ENCODE results near the gene TMEM229B.

Gene TMEM229B

DNA sequence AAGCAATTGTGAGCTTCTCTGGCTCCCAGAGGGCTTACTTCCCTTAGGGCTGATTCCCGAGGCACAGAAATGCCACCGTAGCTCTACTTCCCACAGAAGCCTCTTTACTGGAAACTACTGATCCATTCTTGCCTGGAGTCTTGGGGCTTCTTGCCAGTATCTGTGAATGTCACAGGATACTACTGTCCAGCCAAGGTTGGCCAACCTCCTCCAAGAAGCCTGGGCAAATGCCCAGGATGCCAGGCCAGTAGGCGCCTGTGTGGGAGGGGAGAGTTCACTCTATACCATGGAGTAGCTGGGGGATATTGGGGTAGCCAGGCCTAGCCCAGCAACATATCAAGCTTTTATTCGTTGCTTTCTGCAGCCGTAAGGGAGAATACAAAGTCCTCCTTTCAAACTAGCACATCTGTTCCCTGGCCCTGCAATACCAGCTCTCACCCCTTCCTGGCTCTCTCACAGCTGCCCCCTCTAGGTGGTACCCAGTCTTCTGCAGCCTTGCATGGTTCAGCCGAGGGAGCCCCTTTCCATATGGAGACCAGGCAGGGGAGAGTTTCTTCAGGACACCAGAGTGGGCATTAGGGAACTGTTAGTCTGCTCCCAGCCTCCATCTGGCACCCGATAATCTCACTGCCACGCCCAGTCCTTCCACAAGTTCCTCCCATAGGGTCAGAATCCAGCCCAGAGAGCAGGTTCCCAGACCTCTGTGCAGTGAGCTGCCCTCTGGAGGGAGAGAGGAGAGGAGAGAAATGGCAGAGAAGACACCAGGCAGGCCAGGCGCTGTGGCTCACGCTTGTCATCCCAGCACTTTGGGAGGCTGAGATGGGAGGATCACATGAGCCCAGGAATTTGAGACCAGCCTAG lies 52.3 kb downstream of the TMEM229B start:
- Histone ChIP-seq H3K4me3 (ENCODE audit: low read depth, low read length) (no peak overlapping the region), H3K36me3 (ENCODE audit: control insufficient read depth, insufficient read depth, low read length) (no peaks in the 10 kb centered on the region), H2AFZ (no peak overlapping the region), H3K9me3 (ENCODE audit: control insufficient read depth, low read length) (no peaks in the 10 kb centered on the region), H3K4me1 (no peaks in the 10 kb centered on the region), H3K27ac (no peak overlapping the region), H3K27me3 (ENCODE audit: control insufficient read depth, insufficient read depth, low read length) (no peaks in the 10 kb centered on the region), H3K4me2 (ENCODE audit: low read length) (no peak overlapping the region), H3K9ac (no peak overlapping the region), H3K79me2 (no peaks in the 10 kb centered on the region)
- TF ChIP-seq, protein P1, sequence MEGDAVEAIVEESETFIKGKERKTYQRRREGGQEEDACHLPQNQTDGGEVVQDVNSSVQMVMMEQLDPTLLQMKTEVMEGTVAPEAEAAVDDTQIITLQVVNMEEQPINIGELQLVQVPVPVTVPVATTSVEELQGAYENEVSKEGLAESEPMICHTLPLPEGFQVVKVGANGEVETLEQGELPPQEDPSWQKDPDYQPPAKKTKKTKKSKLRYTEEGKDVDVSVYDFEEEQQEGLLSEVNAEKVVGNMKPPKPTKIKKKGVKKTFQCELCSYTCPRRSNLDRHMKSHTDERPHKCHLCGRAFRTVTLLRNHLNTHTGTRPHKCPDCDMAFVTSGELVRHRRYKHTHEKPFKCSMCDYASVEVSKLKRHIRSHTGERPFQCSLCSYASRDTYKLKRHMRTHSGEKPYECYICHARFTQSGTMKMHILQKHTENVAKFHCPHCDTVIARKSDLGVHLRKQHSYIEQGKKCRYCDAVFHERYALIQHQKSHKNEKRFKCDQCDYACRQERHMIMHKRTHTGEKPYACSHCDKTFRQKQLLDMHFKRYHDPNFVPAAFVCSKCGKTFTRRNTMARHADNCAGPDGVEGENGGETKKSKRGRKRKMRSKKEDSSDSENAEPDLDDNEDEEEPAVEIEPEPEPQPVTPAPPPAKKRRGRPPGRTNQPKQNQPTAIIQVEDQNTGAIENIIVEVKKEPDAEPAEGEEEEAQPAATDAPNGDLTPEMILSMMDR (IDR thresholded peaks at IDR 0.05) = no peak

GRCh38 chr14:67435603-67436002 lies 52.9 kb downstream of the TMEM229B start:
- TF ChIP-seq, protein P1 (IDR thresholded peaks at IDR 0.05) = no peak
- Histone ChIP-seq H3K27ac (no peak overlapping the region), H3K9me3 (ENCODE audit: control insufficient read depth, low read length) (no peaks in the 10 kb centered on the region), H3K79me2 (no peaks in the 10 kb centered on the region), H3K36me3 (ENCODE audit: control insufficient read depth, insufficient read depth, low read length) (no peaks in the 10 kb centered on the region), H3K4me2 (ENCODE audit: low read length) (no peak overlapping the region), H3K9ac (no peak overlapping the region), H3K27me3 (ENCODE audit: control insufficient read depth, insufficient read depth, low read length) (no peaks in the 10 kb centered on the region), H2AFZ (no peak overlapping the region), H3K4me1 (no peaks in the 10 kb centered on the region), H3K4me3 (ENCODE audit: low read depth, low read length) (no peak overlapping the region)

DNA sequence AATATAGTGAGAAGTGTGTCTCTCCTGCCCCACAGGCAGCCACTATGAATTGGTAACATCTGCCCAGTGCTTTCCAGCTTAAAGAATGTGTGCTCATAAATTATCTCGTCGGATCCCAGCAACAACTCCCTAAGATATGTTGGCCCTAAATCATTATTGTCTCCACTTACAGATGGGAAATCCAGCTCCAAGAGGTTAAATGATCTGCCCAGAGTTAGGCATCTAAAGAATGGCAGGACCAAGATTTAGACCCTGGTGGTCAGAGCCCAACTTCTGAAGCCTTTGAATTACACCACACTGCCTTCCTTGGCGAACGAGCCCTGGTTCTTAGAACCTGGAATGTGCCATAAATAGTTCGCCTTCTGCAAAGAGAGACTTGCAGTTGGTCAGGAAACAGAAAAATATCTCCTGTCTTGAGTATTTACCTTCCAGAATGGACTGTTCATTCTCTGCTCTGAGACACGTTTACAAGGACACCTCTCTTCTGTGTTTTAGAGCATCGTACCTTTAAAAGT lies 56.4 kb downstream of the TMEM229B start:
- Histone ChIP-seq H3K4me1 (peaks cover 9% of the 10 kb centered on the region), H3K27ac (no peak overlapping the region), H3K4me2 (ENCODE audit: low read length) (no peak overlapping the region), H3K36me3 (ENCODE audit: control insufficient read depth, insufficient read depth, low read length) (no peaks in the 10 kb centered on the region), H3K9ac (no peak overlapping the region), H3K27me3 (ENCODE audit: control insufficient read depth, insufficient read depth, low read length) (no peaks in the 10 kb centered on the region), H3K9me3 (ENCODE audit: control insufficient read depth, low read length) (no peaks in the 10 kb centered on the region), H3K79me2 (no peaks in the 10 kb centered on the region), H3K4me3 (ENCODE audit: low read depth, low read length) (no peak overlapping the region), H2AFZ (no peak overlapping the region)
- TF ChIP-seq, protein P1 (IDR thresholded peaks at IDR 0.05) = no peak

GRCh38 chr14:67429510-67430205 lies 58.9 kb downstream of the TMEM229B start:
- H3K9me3 ChIP-seq (ENCODE audit: control insufficient read depth, low read length) = no peaks in the 10 kb centered on the region
- H3K4me1 ChIP-seq = peaks cover 9% of the 10 kb centered on the region
- no peaks in the 10 kb centered on the region for H3K36me3 ChIP-seq (ENCODE audit: control insufficient read depth, insufficient read depth, low read length)
- H3K9ac ChIP-seq = no peak overlapping the region
- no peak overlapping the region for H2AFZ ChIP-seq
- no peak overlapping the region for H3K27ac ChIP-seq
- no peaks in the 10 kb centered on the region for H3K27me3 ChIP-seq (ENCODE audit: control insufficient read depth, insufficient read depth, low read length)
- H3K4me2 ChIP-seq (ENCODE audit: low read length) = no peak overlapping the region
- no peak overlapping the region for H3K4me3 ChIP-seq (ENCODE audit: low read depth, low read length)
- H3K79me2 ChIP-seq = no peaks in the 10 kb centered on the region
- TF ChIP-seq, protein P1 (IDR thresholded peaks at IDR 0.05) = no peak

All from parathyroid adenoma (tissue), 2 donors.